GM19099 (cell line): ENCODE measurements around the gene SGMS1.

Experiments used
- POLR2A ChIP-seq: IDR thresholded peaks from 3 replicates; pipeline ENCODE4 v1.6.1; 2011; ENCODE audit warnings: low read depth; ENCODE audit not compliant: insufficient read length; ENCODE audit errors: extremely low read depth

Gene SGMS1

GRCh38 chr10:50496228-50496627 is 127.5 kb downstream of the SGMS1 start:
- TF ChIP-seq POLR2A, result no peak

- TF ChIP-seq POLR2A, result no peak
These were observed 133.5 kb downstream of the SGMS1 start for GRCh38 chr10:50490241-50490640.

GRCh38 chr10:50480054-50481007 is 143.4 kb downstream of the SGMS1 start:
- TF ChIP-seq POLR2A, result no peak

DNA sequence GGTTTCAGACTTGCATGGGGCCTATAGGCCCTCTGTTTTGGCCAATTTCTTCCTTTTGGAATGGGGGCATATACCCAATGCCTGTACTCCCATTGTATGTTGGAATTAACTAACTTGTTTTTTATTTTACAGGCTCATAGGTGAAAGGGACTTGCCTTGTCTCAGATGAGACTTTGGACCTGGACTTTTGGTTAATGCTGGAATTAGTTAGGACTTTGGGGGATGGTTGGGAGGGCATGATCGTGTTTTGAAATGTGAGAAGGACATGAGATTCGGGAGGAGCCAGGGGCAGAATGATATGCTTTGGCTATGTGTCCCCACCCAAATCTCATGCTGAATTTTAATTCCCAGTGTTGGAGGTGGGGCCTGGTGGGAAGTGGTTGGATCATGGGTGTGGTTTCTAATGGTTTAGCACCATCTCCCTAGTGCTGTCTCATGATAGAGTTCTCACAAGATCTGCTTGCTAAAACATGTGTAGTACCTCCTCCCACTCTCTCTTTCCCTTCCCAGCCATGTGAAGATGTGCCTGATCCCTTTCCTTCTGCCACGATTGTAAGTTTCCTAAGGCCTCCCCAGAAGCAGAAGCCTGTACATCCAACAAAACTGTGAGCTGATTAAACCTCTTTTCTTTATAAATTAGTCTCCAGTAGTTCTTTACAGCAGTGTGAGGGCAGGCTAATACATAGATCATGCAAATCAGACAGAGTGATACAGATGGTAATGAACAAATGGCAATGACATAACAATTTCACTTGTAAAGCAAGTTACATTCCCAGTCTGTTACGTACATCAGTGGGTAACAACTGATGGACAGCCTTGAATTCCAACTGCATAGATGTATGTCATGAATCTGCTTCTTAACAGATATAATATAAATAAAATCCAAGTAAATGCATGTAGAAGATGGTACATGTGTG is 146.2 kb downstream of the SGMS1 start:
- no peak for TF ChIP-seq POLR2A

- no peak for TF ChIP-seq POLR2A
These were observed 150.0 kb downstream of the SGMS1 start for GRCh38 chr10:50473756-50474155.

DNA sequence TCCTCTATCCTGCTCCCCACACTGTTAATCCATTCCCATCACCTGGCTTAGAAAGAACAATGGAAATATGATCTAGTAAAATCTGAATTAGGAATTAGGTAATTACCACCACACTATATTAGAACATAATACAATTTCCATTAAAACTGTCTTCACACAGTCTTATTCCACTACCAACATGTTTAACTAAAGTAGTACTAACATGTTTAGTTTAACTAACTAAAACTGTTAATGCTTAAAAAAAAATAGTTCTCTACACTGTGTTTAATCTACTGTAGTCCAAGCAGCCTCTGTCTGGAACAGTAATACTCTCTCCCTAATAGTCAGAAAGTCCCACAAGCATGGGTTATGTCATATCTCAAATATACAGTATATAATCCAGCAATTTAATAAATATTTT is 150.8 kb downstream of the SGMS1 start:
- no peak for TF ChIP-seq POLR2A

- TF ChIP-seq POLR2A, result no peak
These were observed 152.2 kb downstream of the SGMS1 start for GRCh38 chr10:50471583-50471975.

DNA sequence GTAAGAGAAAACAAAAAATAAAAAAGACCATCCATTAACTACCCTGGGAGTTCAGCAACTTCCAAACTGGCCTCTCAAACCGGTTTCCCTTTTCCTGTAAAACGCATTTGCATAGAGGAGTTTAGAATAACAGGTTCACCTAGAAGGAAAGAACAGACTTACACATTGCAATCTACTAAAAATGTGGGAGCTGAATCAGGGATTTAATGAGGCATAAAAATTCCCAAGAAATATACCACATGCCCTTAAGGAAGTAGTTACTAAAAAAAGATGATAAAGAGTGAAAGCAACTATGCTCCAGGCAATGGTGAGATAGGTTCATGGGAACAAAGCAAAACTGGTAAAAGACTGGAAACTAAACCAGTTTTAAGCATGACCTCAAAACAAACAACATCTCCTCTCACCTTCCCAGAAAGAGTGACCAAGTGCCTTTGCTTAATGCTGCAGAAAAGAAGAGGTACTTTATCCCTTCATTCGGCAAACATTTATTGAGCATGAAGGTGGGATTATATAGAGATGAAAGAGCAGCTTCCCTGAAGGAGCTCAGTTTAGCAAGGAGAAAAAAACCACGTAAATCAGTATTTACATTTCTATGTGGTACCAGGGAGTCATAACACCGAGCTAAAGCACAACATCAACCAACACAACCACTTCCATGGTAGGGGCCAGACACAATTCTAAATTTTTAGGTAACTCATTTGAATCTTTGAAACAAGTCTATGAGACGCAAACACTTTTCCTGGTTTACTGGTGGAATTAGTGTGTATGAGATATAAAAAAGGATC is 152.8 kb downstream of the SGMS1 start:
- TF ChIP-seq POLR2A, result no peak

DNA sequence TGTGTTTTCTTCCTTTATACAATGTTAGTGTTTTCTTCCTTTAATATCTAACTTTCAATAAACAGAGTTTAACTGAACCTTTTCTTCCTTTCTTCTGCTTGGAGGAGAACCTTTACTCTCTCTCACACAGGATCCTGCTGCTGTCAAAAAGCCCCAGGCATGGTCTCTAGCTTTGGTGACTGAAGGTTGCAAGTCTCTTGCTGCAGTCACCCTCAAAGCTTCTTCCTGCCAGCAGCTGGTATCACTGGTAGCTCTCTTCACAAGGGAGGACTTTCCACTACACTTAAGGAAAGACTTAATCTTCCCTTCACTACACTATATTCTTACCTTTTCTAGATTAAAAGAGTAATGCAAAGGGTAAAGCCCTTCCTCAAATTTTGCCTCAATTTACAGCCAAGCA is 153.4 kb downstream of the SGMS1 start:
- no peak for TF ChIP-seq POLR2A

DNA sequence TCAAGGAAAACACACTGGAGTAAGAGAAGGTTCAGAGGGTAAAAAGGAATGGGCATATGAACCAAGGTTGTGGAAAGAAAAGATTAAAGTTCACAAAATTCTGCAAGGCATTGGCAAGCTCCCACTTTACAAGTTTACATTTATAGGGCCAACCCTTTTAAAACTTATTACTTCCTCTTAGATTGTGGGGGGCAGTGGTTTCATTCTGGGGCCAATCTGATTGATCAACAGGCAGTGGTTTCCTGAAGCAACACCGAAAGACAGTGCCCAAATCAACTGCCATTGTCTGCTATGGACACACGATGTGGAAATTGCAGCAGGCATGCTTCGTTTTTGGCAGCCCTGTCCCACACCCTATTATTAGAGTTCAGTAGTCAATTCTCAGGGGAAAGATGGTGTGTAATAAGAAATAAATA is 154.0 kb downstream of the SGMS1 start:
- TF ChIP-seq POLR2A, result no peak

DNA sequence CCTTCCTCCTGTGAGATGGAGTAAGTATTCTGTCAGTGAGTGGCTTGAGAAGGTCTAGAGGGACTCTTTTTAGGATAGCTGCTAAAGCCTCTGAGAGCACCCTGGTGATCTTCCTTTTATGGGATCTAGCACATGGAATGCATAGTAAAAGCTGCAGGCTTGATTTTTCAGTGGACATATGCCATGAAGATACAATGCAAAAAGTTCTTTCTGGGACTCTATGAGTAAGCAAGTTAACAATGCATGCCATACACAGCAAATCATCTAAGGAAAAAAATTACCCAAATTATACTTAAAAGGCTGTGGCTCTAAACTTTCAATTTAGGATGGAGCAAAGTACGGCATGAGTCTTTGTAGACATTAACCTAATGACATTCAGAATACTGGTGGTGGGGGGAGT is 154.5 kb downstream of the SGMS1 start:
- no peak for TF ChIP-seq POLR2A

DNA sequence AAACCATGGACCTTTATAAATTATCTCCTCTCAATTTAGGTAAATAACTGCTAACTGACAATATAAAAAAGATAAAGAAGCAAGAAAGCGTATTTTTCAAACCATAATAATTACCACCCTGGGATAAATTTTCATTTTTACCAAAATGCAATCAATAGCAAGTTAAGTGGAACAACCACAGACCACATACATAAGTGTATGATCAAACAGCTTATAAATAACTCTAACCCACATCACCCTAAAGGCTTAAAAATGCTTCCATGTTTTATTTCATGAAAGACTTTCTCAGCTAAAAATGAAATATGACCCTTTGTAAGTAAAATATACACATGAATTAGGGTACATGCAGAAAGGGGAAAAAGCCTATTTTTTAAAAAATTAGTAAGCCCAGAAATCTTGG is 156.5 kb downstream of the SGMS1 start:
- no peak for TF ChIP-seq POLR2A

- no peak for TF ChIP-seq POLR2A
These were observed 159.7 kb downstream of the SGMS1 start for GRCh38 chr10:50464004-50464409.

DNA sequence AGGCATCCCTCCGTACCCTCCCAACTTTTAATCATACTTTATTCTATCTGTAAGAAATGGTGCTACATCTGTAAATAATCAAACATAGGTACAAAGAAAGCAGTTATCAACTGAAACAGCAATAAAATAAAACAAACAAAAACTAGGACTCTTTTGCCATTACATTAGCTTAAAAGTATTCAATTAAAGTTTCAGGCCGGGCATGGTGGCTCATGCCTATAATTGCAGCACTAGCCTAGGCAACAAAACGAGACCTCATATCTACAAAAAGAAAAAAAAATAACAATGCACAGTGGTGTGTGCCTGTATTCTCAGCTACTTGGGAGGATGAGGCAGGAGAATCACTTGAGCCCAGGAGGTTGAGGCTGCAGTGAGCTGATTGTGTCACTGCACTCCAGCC is 161.9 kb downstream of the SGMS1 start:
- TF ChIP-seq POLR2A, result no peak

DNA sequence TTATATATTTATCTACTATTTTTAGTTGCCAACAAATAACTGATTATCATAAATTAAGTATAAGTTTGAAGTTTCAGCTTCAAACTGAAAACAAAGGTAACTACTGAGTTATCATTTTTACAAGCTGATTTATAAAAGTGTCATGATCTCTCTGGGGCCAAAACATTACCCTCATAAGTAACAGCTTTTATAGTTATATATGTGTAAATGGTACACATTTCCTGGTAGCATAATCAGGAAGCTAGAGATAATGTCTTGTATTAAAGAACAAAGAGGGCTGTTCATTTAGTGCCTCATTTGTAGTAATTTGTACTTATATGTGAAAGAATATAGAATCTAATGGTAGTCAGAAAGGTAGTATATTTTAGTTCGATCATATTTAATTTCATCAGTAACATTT is 162.6 kb downstream of the SGMS1 start:
- TF ChIP-seq POLR2A, result no peak

- no peak for TF ChIP-seq POLR2A
These were observed 167.0 kb downstream of the SGMS1 start for GRCh38 chr10:50456719-50457118.

DNA sequence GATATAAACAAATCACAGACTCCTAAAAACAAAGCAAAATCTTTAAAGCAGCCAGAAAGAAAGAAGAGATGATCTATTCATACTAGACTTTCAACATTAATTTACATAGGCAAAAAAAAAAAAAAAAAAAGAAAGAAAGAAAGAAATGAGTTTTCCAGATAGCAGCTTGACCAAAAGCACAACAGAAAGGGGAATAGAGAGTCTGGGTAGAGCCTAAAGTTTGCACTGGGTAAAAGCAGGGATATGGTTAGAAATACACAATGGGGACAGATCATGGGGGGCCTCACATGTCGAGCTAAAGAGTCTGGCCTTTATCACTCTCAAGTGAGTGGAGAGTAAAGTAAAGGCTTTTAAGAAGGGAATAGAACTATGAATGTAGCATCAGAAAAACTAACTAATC is 169.8 kb downstream of the SGMS1 start:
- TF ChIP-seq POLR2A, result no peak
